Measurements from ENCODE around the gene TNFRSF8. TPM values are rescaled to one million over a fixed set of nuclear protein-coding genes. Genes with fewer than 3 reads are reported as not detected.

The TNFRSF8 gene
- total and polyA plus RNA-seq, 4 experiments from 2014 or later, result not detected

DNA sequence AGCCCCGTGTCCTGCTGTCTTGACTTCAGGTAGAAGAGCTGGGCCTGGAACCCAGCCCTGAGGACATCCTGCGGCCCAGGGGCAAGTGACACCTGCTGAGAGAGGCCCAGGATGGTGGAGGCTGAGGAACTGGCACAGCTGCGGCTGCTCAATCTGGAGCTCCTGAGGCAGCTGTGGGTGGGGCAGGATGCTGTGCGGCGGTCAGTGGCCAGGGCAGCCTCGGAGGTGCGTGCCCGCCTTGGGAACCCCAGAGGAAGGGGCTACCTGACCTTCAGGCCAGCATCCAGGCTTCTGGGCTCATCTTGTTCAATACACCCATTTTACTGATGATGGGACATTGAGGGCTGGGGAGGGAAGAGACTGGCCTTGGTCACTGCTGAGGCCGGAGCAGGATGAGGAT is 41.5 kb upstream of the TNFRSF8 start:
- no peak for DNase-seq
- Mint-ChIP-seq H3K27ac (no peak overlapping the region), H3K4me3 (peak overlapping the region in 1 of 8 donors; percentile 17), H3K36me3 (peaks cover 19 to 29% of the 10 kb centered on the region in 2 donors), H3K9me3 (no peaks in the 10 kb centered on the region), H3K4me1 (peaks cover 6 to 32% (median 12%) of the 10 kb centered on the region in 4 donors), H3K27me3 (no peaks in the 10 kb centered on the region)
- H3K4me1 ChIP-seq (ENCODE audit: insufficient read depth, low read length), result peaks cover 17% of the 10 kb centered on the region
- H3K9me3 ChIP-seq (ENCODE audit: control insufficient read depth in 1 of 2, low read length in 2 of 2), result no peaks in the 10 kb centered on the region
- no peak overlapping the region for H3K27ac ChIP-seq (ENCODE audit: low read depth, low read length)
- intact Hi-C loops (cut with micrococcal nuclease), result no loop called here
- ChIA-PET POLR2A (ENCODE audit: partially characterized antibody) (interaction anchor here (3.6 kb wide), 1 partner anchor 113 kb away, joined by 40 read pairs; no protein-coding TSS in a partner anchor), CTCF (ENCODE audit: partially characterized antibody) (interaction anchor here (2.1 kb wide), 1 partner anchor 10 kb away, joined by 7 read pairs; no protein-coding TSS in a partner anchor)
- H3K4me3 ChIP-seq (ENCODE audit: low read length in 2 of 2), result no peak overlapping the region
- peaks cover 8% of the 10 kb centered on the region for H3K36me3 ChIP-seq (ENCODE audit: insufficient read depth, low read length)
- H3K27me3 ChIP-seq (ENCODE audit: insufficient read depth, low read length), result no peaks in the 10 kb centered on the region

DNA sequence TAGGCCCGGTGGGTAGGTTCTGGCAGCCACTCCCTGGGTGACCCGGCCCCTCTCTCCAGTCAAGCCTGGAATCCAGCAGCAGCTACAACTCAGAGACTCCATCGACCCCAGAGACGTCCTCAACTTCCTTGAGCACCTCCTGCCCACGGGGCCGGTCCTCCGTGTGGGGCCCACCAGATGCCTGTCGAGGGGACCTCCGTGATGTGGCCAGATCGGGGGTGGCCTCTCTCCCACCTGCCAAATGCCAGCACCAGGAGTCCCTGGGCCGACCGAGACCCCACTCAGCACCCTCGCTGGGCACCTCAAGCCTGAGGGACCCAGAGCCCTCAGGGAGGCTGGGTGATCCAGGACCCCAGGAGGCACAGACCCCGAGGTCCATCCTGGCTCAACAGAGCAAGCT is 41.1 kb upstream of the TNFRSF8 start:
- ChIA-PET POLR2A (ENCODE audit: partially characterized antibody) (interaction anchor here (0.6 kb wide), 1 partner anchor 79 kb away, joined by 3 read pairs; no protein-coding TSS in a partner anchor), CTCF (ENCODE audit: partially characterized antibody) (no interaction called here)
- Mint-ChIP-seq H3K36me3 (peaks cover 22 to 32% of the 10 kb centered on the region in 2 donors), H3K4me1 (peaks cover 6 to 32% (median 12%) of the 10 kb centered on the region in 4 donors), H3K9me3 (no peaks in the 10 kb centered on the region), H3K4me3 (peak overlapping the region in 1 of 8 donors; percentile 17), H3K27me3 (no peaks in the 10 kb centered on the region), H3K27ac (no peak overlapping the region)
- Histone ChIP-seq H3K27ac (ENCODE audit: low read depth, low read length) (no peak overlapping the region), H3K9me3 (ENCODE audit: control insufficient read depth in 1 of 2, low read length in 2 of 2) (no peaks in the 10 kb centered on the region), H3K27me3 (ENCODE audit: insufficient read depth, low read length) (no peaks in the 10 kb centered on the region), H3K4me1 (ENCODE audit: insufficient read depth, low read length) (peaks cover 17% of the 10 kb centered on the region), H3K4me3 (ENCODE audit: low read length in 2 of 2) (no peak overlapping the region), H3K36me3 (ENCODE audit: insufficient read depth, low read length) (peaks cover 8% of the 10 kb centered on the region)
- intact Hi-C loops (cut with micrococcal nuclease), result no loop called here
- no peak for DNase-seq

DNA sequence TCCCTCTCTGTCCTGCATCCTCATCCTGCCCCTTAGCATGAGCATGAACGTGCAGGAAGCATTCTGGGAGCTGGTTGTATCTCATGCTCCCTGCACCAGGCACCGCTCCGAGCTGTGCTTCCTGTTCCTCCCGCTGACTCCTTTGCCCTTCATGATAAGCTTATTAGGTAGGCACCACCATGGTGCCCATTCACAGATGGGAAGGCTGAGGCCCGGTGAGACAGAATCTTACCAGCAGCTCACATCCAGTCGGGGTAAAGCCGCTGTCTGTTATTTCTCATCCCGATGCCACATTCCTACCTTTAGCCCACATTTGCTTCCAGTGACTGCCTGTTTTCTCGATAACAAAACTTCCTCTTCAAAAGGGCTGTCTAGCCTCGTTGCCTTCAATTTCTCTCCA is 36.5 kb upstream of the TNFRSF8 start:
- Histone ChIP-seq H3K36me3 (ENCODE audit: insufficient read depth, low read length) (peaks cover 15% of the 10 kb centered on the region), H3K9me3 (ENCODE audit: control insufficient read depth in 1 of 2, low read length in 2 of 2) (no peaks in the 10 kb centered on the region), H3K27ac (ENCODE audit: low read depth, low read length) (no peak overlapping the region), H3K4me3 (ENCODE audit: low read length in 2 of 2) (no peak overlapping the region), H3K27me3 (ENCODE audit: insufficient read depth, low read length) (no peaks in the 10 kb centered on the region), H3K4me1 (ENCODE audit: insufficient read depth, low read length) (no peaks in the 10 kb centered on the region)
- ChIA-PET CTCF (ENCODE audit: partially characterized antibody) (interaction anchor here (0.7 kb wide), 1 partner anchor 173 kb away, joined by 3 read pairs; no protein-coding TSS in a partner anchor), POLR2A (ENCODE audit: partially characterized antibody) (no interaction called here)
- Mint-ChIP-seq H3K27me3 (no peaks in the 10 kb centered on the region), H3K9me3 (no peaks in the 10 kb centered on the region), H3K36me3 (peaks cover 32 to 48% of the 10 kb centered on the region in 2 donors), H3K27ac (no peak overlapping the region), H3K4me1 (peaks cover 0 to 9% (median 1%) of the 10 kb centered on the region in 4 donors), H3K4me3 (no peak overlapping the region)
- intact Hi-C loops (cut with micrococcal nuclease), result no loop called here
- no peak for DNase-seq

DNA sequence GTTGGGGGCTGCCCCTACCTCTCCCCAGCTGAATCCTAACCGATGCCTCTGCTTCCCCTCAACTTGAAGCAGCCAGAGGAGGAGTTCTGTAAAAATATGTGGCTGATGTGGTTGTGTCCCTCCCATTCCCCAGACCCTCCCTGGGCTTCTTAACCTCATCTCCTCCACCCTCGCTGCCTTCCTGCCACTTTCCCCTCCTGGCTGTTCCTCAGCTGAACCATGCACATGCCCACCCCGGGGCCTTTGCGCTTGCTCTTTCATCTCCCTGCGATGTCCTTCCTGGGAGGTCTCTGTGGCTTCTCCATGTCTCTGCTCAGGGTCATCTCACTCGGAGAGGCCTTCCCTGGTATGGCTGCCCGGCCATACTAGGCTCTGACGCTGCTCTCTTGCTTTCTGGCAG is 34.9 kb upstream of the TNFRSF8 start:
- Mint-ChIP-seq H3K27me3 (no peaks in the 10 kb centered on the region), H3K9me3 (no peaks in the 10 kb centered on the region), H3K4me3 (no peak overlapping the region), H3K4me1 (peaks cover 0 to 3% (median 0%) of the 10 kb centered on the region in 4 donors), H3K27ac (no peak overlapping the region), H3K36me3 (peaks cover 32 to 50% of the 10 kb centered on the region in 2 donors)
- Histone ChIP-seq H3K4me1 (ENCODE audit: insufficient read depth, low read length) (no peaks in the 10 kb centered on the region), H3K36me3 (ENCODE audit: insufficient read depth, low read length) (peaks cover 15% of the 10 kb centered on the region), H3K4me3 (ENCODE audit: low read length in 2 of 2) (no peak overlapping the region), H3K9me3 (ENCODE audit: control insufficient read depth in 1 of 2, low read length in 2 of 2) (no peaks in the 10 kb centered on the region), H3K27ac (ENCODE audit: low read depth, low read length) (no peak overlapping the region), H3K27me3 (ENCODE audit: insufficient read depth, low read length) (no peaks in the 10 kb centered on the region)
- POLR2A ChIA-PET (ENCODE audit: partially characterized antibody), result no interaction called here
- intact Hi-C loops (cut with micrococcal nuclease), result no loop called here
- DNase-seq, result no peak
- CTCF ChIA-PET (ENCODE audit: partially characterized antibody), result no interaction called here

DNA sequence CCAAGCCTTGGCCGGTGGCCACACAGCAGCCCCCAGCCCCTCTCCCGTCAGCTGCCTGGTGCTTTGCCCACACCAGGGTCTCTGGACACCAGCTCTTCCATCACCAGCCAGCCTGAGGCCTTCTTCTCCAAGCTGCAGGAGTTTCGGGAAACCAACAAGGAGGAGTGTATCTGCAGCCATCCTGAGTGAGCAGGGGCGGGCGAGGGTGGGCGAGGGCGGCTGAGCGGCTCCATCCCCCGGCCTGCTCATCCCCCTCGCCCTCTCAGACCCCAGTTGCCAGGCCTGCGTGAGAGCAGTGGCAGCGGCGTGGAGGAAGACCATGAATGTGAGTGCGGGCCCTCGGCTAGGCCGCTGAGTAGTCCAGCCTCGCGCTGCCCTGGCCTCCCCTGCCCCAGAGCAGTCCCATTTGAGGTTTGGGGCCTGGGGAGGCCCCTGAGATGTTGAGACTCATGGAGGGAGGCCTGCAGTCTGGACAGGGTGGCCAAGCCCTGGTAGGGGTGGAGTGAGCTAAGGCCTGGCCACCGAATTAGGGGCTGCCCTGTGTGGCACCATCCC is 34.1 kb upstream of the TNFRSF8 start:
- H3K4me1 ChIP-seq (ENCODE audit: insufficient read depth, low read length), result no peaks in the 10 kb centered on the region
- peaks cover 12% of the 10 kb centered on the region for H3K36me3 ChIP-seq (ENCODE audit: insufficient read depth, low read length)
- no peaks in the 10 kb centered on the region for H3K9me3 ChIP-seq (ENCODE audit: control insufficient read depth in 1 of 2, low read length in 2 of 2)
- no peak overlapping the region for H3K27ac Mint-ChIP-seq
- DNase-seq, result no peak
- H3K4me3 ChIP-seq (ENCODE audit: low read length in 2 of 2), result no peak overlapping the region
- ChIA-PET CTCF (ENCODE audit: partially characterized antibody) (no interaction called here), POLR2A (ENCODE audit: partially characterized antibody) (no interaction called here)
- H3K36me3 Mint-ChIP-seq, result peaks cover 29 to 48% of the 10 kb centered on the region in 2 donors
- no peak overlapping the region for H3K27ac ChIP-seq (ENCODE audit: low read depth, low read length)
- H3K4me3 Mint-ChIP-seq, result no peak overlapping the region
- H3K4me1 Mint-ChIP-seq, result peaks cover 0 to 3% (median 0%) of the 10 kb centered on the region in 4 donors
- intact Hi-C loops (cut with micrococcal nuclease), result no loop called here
- no peaks in the 10 kb centered on the region for H3K9me3 Mint-ChIP-seq
- no peaks in the 10 kb centered on the region for H3K27me3 Mint-ChIP-seq
- H3K27me3 ChIP-seq (ENCODE audit: insufficient read depth, low read length), result no peaks in the 10 kb centered on the region

DNA sequence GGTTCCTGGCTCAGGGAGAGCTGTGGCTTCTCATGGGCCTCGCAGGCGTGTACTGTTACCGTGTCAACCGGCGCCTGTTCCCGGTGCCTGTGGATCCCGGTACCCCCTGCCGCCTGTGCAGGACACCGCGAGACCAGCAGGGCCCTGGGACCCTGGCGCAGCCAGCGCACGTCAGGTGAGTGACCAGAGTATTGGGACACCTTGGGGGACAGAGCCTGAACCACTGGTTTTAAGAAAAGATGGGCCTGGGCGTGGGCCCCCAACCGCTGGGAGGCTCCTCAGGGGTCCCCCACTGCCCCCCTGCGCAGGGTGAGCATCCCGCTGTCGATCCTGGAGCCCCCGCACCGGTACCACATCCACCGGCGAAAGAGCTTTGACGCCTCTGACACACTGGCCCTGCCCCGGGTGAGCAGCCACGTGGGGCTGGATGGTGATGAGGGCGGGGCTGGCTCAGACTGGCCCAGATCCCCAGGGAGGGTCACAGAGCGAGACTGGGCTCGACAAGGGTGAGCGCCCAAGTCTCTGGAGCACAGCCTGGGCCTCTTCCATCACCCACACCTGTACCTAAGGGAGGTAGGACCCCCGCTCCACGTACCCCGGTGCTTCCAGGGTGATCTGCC is 33.3 kb upstream of the TNFRSF8 start:
- Mint-ChIP-seq H3K27ac (no peak overlapping the region), H3K4me3 (no peak overlapping the region), H3K27me3 (no peaks in the 10 kb centered on the region), H3K9me3 (no peaks in the 10 kb centered on the region), H3K4me1 (peaks cover 0 to 3% (median 0%) of the 10 kb centered on the region in 4 donors), H3K36me3 (peaks cover 22 to 40% of the 10 kb centered on the region in 2 donors)
- H3K9me3 ChIP-seq (ENCODE audit: control insufficient read depth in 1 of 2, low read length in 2 of 2), result no peaks in the 10 kb centered on the region
- intact Hi-C loops (cut with micrococcal nuclease), result no loop called here
- ChIA-PET POLR2A (ENCODE audit: partially characterized antibody) (no interaction called here), CTCF (ENCODE audit: partially characterized antibody) (no interaction called here)
- no peak for DNase-seq
- no peaks in the 10 kb centered on the region for H3K4me1 ChIP-seq (ENCODE audit: insufficient read depth, low read length)
- no peak overlapping the region for H3K4me3 ChIP-seq (ENCODE audit: low read length in 2 of 2)
- no peaks in the 10 kb centered on the region for H3K27me3 ChIP-seq (ENCODE audit: insufficient read depth, low read length)
- peaks cover 11% of the 10 kb centered on the region for H3K36me3 ChIP-seq (ENCODE audit: insufficient read depth, low read length)
- H3K27ac ChIP-seq (ENCODE audit: low read depth, low read length), result no peak overlapping the region

DNA sequence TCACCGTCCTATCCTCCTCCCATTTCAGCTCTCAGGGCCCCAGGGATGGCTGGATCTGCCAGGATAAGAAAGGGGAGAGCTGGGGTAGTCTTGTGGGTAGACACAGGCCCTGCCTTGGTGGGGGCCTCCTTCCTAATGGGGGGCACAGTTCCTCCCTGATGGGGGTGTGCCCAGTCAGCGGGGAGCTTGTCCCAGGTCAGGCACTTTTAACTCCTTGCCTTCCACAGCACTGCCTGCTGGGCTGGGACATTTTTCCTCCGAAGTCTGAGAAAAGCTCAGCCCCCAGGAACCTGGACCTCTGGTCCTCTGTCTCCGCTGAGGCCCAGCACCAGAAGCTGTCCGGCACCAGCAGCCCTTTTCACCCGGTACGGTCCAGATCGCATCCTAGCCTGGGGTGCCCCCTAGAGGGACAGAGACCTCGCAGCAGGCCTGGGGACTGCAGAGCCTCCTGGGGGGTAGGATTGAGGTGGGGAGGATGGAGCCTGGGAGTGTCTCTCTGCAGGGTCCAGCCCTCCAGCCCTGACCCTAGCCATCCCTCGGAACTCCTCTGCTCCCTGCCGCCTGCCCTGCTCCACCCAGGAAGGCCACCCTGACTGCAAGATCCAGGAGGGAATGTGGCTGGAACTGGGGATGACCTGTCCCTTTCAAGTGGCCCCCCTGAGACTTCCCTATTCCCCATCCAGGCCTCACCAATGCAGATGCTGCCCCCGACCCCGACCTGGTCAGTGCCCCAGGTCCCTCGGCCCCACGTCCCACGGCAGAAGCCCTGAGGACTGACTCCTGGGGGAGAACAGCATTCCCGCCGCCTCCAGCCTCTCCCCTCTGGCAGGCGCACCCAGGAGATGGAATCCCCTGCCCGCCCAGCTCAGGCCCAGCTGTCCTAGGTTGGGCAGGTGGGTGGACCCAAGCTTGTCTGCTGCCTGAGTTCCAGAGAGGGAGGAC is 31.8 kb upstream of the TNFRSF8 start:
- H3K36me3 Mint-ChIP-seq, result peaks cover 16 to 32% of the 10 kb centered on the region in 2 donors
- no peaks in the 10 kb centered on the region for H3K27me3 ChIP-seq (ENCODE audit: insufficient read depth, low read length)
- H3K36me3 ChIP-seq (ENCODE audit: insufficient read depth, low read length), result peaks cover 7% of the 10 kb centered on the region
- no peak overlapping the region for H3K27ac Mint-ChIP-seq
- CTCF ChIA-PET (ENCODE audit: partially characterized antibody), result interaction anchor here (1.7 kb wide), 1 partner anchor 11 kb away, joined by 7 read pairs; no protein-coding TSS in a partner anchor
- POLR2A ChIA-PET (ENCODE audit: partially characterized antibody), result no interaction called here
- H3K4me3 Mint-ChIP-seq, result no peak overlapping the region
- no peaks in the 10 kb centered on the region for H3K4me1 ChIP-seq (ENCODE audit: insufficient read depth, low read length)
- H3K9me3 Mint-ChIP-seq, result no peaks in the 10 kb centered on the region
- H3K4me3 ChIP-seq (ENCODE audit: low read length in 2 of 2), result no peak overlapping the region
- no peaks in the 10 kb centered on the region for H3K27me3 Mint-ChIP-seq
- peak in 1 of 5 donors; percentile 9 for DNase-seq
- intact Hi-C loops (cut with micrococcal nuclease), result no loop called here
- no peaks in the 10 kb centered on the region for H3K9me3 ChIP-seq (ENCODE audit: control insufficient read depth in 1 of 2, low read length in 2 of 2)
- peaks cover 0 to 3% (median 0%) of the 10 kb centered on the region in 4 donors for H3K4me1 Mint-ChIP-seq
- no peak overlapping the region for H3K27ac ChIP-seq (ENCODE audit: low read depth, low read length)

Measured in CD4-positive, alpha-beta memory T cell (primary cell).